ENCODE measurements around the gene MYBPH.

GRCh38 chr1:203215573-203215972 lies 39.9 kb upstream of the MYBPH start:
- TF ChIP-seq POLR2A (IDR thresholded peaks at IDR 0.05) (no peak), CTCF (IDR thresholded peaks at IDR 0.05) (no peak)
